Thoracic aorta (tissue), 2 donors: ENCODE measurements around the gene PRRT2. TPM values are rescaled to one million over a fixed set of nuclear protein-coding genes. Genes with fewer than 3 reads are reported as not detected.
"Not testable (repeated sequence)": the region's sequence is repeated elsewhere in the genome, so short reads cannot be mapped to it uniquely, and the experiment has no call there.

Experiments used
- ATAC-seq: fragments of 150-250 bp; one replicate; pipeline ENCODE4 v1.8.0; 2017; ENCODE audit warnings: low read depth; ENCODE audit not compliant: insufficient number of reproducible peaks, low FRiP score
- DNase-seq: peaks from one replicate; pipeline ENCODE4 v3.0.0-alpha.2; 2020; ENCODE audit warnings: low spot score
- H3K27ac ChIP-seq, 2 donors: fragments of 200-600 bp; sonication (generic); 1 replicate in 1 of 2; 2 replicates in 1 of 2; pipeline ENCODE4 v1.5.1; 2016; ENCODE audit warnings: mild to moderate bottlenecking in 2 of 2, moderate library complexity in 2 of 2
- H3K27me3 ChIP-seq: fragments of 200-600 bp; sonication (generic); replicated peaks from 2 replicates; pipeline ENCODE4 v1.6.0; 2016; ENCODE audit warnings: mild to moderate bottlenecking; ENCODE audit not compliant: insufficient read depth
- H3K36me3 ChIP-seq: fragments of 200-600 bp; sonication (generic); one replicate; pipeline ENCODE4 v1.5.1; 2016
- H3K4me1 ChIP-seq, 2 donors: fragments of 200-600 bp; sonication (generic); 1 replicate in 1 of 2; 2 replicates in 1 of 2; pipeline versions ENCODE4 v1.5.1 to v1.6.0; 2016; ENCODE audit warnings: low read depth in 2 of 2, mild to moderate bottlenecking in 1 of 2; ENCODE audit not compliant: control insufficient read depth in 1 of 2
- H3K4me3 ChIP-seq: fragments of 200-600 bp; sonication (generic); 2 replicates; pipeline ENCODE4 v1.5.1; 2016; ENCODE audit warnings: mild to moderate bottlenecking
- H3K9me3 ChIP-seq: fragments of 200-600 bp; sonication (generic); 2 replicates; pipeline ENCODE4 v1.5.1; 2016
- total RNA-seq, 2 donors: library from RNA; depleted of rRNA; stranded (reverse); fragments of >200 nt; gene quantifications; one replicate each; pipeline versions ENCODE4 v1.1.0 to v1.2.3, GENCODE V29; 2016
- TF ChIP-seq, protein P1 (sequence below): fragments of 200-600 bp; sonication (generic); IDR thresholded peaks from one replicate; pipeline ENCODE4 v1.5.1; 2019; ENCODE audit warnings: antibody characterized with exemption

Gene PRRT2
- total RNA-seq, 2 donors from 2014 or later = 39.4 to 40.8 TPM

GRCh38 chr16:29789775-29790182, 22.2 kb upstream of the PRRT2 start:
- Histone ChIP-seq H3K27ac (peak overlapping the region; percentile 47 to 82), H3K36me3 (no peaks in the 10 kb centered on the region), H3K4me3 (peak overlapping the region; percentile 79), H3K4me1 (peaks cover 10 to 22% of the 10 kb centered on the region in 2 donors), H3K9me3 (no peaks in the 10 kb centered on the region), H3K27me3 (no peaks in the 10 kb centered on the region)
- no peak for DNase-seq
- TF ChIP-seq, protein P1, sequence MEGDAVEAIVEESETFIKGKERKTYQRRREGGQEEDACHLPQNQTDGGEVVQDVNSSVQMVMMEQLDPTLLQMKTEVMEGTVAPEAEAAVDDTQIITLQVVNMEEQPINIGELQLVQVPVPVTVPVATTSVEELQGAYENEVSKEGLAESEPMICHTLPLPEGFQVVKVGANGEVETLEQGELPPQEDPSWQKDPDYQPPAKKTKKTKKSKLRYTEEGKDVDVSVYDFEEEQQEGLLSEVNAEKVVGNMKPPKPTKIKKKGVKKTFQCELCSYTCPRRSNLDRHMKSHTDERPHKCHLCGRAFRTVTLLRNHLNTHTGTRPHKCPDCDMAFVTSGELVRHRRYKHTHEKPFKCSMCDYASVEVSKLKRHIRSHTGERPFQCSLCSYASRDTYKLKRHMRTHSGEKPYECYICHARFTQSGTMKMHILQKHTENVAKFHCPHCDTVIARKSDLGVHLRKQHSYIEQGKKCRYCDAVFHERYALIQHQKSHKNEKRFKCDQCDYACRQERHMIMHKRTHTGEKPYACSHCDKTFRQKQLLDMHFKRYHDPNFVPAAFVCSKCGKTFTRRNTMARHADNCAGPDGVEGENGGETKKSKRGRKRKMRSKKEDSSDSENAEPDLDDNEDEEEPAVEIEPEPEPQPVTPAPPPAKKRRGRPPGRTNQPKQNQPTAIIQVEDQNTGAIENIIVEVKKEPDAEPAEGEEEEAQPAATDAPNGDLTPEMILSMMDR = no peak
- ATAC-seq = no peak

- peak; percentile 96 for DNase-seq
- peak; percentile 97 for ATAC-seq
- TF ChIP-seq, protein P1 = peak; percentile 66
- H3K27me3 ChIP-seq = no peaks in the 10 kb centered on the region
- no peaks in the 10 kb centered on the region for H3K36me3 ChIP-seq
- peak within 1 kb of the TSS; percentile 47 to 82 for H3K27ac ChIP-seq
- H3K4me1 ChIP-seq = peaks cover 8 to 19% of the 10 kb centered on the region in 2 donors
- peak within 1 kb of the TSS; percentile 79 for H3K4me3 ChIP-seq
- H3K9me3 ChIP-seq = no peaks in the 10 kb centered on the region
Measured at GRCh38 chr16:29790183-29790948, 21.6 kb upstream of the PRRT2 start, which contains the start of gene KIF22. Gene KIF22, plus strand, starts transcription at chr16:29790751. Its CDS starts 9 bp downstream, at chr16:29790760.

GRCh38 chr16:29790949-29791844, 20.8 kb upstream of the PRRT2 start:
- H3K4me3 ChIP-seq = peak overlapping the region; percentile 79
- H3K9me3 ChIP-seq = no peaks in the 10 kb centered on the region
- H3K27me3 ChIP-seq = no peaks in the 10 kb centered on the region
- no peaks in the 10 kb centered on the region for H3K36me3 ChIP-seq
- peaks cover 5 to 16% of the 10 kb centered on the region in 2 donors for H3K4me1 ChIP-seq
- ATAC-seq = no peak
- DNase-seq = no peak
- H3K27ac ChIP-seq = no peak overlapping the region
- TF ChIP-seq, protein P1 = no peak

DNA sequence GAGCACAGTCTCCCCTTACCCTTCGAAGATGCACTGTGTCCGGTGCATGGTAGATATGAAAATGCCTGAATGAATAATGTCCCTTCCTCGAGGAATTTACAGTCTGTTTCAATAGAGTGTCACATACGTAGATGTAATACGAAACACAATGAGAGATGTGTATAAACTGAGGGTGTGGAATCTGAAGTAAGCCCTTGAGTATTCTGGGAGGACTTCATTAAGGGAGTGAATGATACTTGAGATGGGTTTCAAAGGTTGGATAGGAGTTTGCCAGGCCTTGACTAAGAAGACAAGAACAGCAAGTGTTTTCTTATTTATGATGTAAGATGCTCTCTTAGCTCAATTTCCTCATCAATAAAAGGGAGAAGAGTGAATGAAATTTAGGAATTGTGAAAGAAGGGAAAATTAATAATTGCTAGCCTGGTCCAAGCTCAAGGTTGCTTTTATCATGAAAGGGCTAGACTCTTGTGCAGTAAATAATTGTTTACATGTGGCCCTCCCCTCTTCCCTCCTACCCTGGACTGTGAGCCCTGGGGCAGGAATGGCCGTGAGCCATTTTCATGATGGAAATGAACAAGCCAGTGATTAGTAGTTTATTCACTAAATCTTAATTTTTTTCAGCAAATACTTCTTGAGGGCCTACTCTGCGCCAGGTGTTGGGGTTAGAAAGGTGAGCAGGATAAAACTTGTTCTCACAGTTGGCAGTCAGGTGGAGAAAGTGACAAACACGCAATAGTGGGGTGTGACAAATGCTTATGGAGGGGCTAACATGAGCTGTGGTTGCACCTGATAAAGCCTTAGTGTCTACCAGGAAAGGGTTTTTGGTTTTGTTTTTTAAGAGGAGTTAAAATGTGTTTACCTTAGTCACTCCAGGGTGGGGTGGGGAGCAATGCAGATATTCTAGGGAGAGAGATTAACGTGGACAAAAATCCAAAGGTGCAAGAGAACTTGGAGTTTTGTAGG, 19.9 kb upstream of the PRRT2 start:
- H3K27me3 ChIP-seq = no peaks in the 10 kb centered on the region
- no peak overlapping the region for H3K27ac ChIP-seq
- peaks cover 5 to 16% of the 10 kb centered on the region in 2 donors for H3K4me1 ChIP-seq
- no peak overlapping the region for H3K4me3 ChIP-seq
- TF ChIP-seq, protein P1 = no peak
- H3K9me3 ChIP-seq = no peaks in the 10 kb centered on the region
- DNase-seq (no peak), ATAC-seq (no peak)
- H3K36me3 ChIP-seq = peaks cover 5% of the 10 kb centered on the region

DNA sequence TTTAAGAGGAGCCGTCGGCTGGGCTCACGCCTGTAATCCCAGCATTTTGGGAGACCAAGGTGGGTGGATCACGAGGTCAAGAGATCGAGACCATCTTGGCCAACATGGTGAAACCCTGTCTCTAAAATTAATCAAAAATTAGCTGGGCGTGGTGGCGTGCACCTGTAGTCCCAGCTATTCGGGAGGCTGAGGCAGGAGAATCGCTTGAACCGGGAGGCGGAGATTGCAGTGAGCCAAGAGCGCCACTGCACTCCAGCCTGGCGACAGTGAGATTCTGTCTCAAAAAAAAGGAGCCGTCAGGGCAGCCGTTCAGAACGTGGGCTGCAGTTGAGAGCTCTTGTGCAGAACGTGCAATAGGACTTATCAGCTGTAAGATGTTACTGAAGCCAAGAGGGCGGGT, 18.8 kb upstream of the PRRT2 start:
- not testable (repeated sequence) for H3K36me3 ChIP-seq, ATAC-seq
- H3K4me1 ChIP-seq = peaks cover 5 to 16% of the 10 kb centered on the region in 2 donors

More for the DNA sequence above, 18.8 kb upstream of the PRRT2 start:
- not testable (repeated sequence) for H3K27me3 ChIP-seq, H3K4me3 ChIP-seq, H3K27ac ChIP-seq, H3K9me3 ChIP-seq, DNase-seq
